ENCODE measurements around the gene OLR1. TPM values are rescaled to one million over a fixed set of nuclear protein-coding genes. Genes with fewer than 3 reads are reported as not detected.
A peak's percentile ranks its signal among the peaks of the same experiment; 100 is the strongest.

OLR1 gene
- total and polyA plus RNA-seq, 8 donors = 0.70 to 63.6 (median 1.0) TPM

DNA sequence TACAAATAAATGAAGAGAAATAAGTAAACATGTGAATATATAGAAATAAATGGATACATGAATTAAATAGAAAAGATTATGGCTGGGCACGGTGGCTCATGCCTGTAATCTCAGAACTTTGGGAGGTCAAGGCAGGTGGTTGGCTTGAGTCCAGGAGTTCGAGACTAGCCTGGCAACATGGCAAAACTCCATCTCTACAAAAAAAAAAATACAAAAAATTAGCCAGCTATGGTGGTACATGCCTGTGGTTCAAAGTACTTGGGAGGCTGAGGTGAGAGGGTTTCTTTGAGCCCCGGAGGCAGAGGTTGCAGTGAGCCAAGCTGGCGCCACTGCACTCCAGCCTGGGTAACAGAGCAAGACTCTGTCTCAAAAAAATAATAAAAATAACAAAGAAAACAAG, 36.8 kb downstream of the OLR1 start:
- Histone ChIP-seq H3K36me3 (no peaks in the 10 kb centered on the region), H3K4me1 (peaks cover 0 to 31% of the 10 kb centered on the region in 2 donors), H3K9me3 (no peaks in the 10 kb centered on the region), H3K4me3 (no peak overlapping the region), H3K27me3 (no peaks in the 10 kb centered on the region), H3K27ac (no peak overlapping the region)
- ATAC-seq = no peak
- TF ChIP-seq, protein P1, sequence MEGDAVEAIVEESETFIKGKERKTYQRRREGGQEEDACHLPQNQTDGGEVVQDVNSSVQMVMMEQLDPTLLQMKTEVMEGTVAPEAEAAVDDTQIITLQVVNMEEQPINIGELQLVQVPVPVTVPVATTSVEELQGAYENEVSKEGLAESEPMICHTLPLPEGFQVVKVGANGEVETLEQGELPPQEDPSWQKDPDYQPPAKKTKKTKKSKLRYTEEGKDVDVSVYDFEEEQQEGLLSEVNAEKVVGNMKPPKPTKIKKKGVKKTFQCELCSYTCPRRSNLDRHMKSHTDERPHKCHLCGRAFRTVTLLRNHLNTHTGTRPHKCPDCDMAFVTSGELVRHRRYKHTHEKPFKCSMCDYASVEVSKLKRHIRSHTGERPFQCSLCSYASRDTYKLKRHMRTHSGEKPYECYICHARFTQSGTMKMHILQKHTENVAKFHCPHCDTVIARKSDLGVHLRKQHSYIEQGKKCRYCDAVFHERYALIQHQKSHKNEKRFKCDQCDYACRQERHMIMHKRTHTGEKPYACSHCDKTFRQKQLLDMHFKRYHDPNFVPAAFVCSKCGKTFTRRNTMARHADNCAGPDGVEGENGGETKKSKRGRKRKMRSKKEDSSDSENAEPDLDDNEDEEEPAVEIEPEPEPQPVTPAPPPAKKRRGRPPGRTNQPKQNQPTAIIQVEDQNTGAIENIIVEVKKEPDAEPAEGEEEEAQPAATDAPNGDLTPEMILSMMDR (IDR thresholded peaks at IDR 0.05) = no peak
- intact Hi-C loops (cut with DNase I) = no loop called here
- no peak for DNase-seq

- ATAC-seq (no peak), DNase-seq (no peak)
- H3K4me3 ChIP-seq = no peak overlapping the region
- H3K9me3 ChIP-seq = no peaks in the 10 kb centered on the region
- TF ChIP-seq, protein P1 (IDR thresholded peaks at IDR 0.05) = no peak
- intact Hi-C loops (cut with DNase I) = no loop called here
- H3K36me3 ChIP-seq = no peaks in the 10 kb centered on the region
- H3K4me1 ChIP-seq = peaks cover 0 to 24% of the 10 kb centered on the region in 2 donors
- no peak overlapping the region for H3K27ac ChIP-seq
- H3K27me3 ChIP-seq = no peaks in the 10 kb centered on the region
These were observed 39.0 kb downstream of the OLR1 start for GRCh38 chr12:10132850-10133370.

- intact Hi-C loops (cut with DNase I) = no loop called here
- H3K4me3 ChIP-seq = no peak overlapping the region
- TF ChIP-seq, protein P1 (IDR thresholded peaks at IDR 0.05) = no peak
- ATAC-seq (peak; percentile 13), DNase-seq (no peak)
- H3K36me3 ChIP-seq = no peaks in the 10 kb centered on the region
- peaks cover 0 to 32% of the 10 kb centered on the region in 2 donors for H3K4me1 ChIP-seq
- H3K27me3 ChIP-seq = no peaks in the 10 kb centered on the region
- peak overlapping the region; percentile 45 to 95 for H3K27ac ChIP-seq
- no peaks in the 10 kb centered on the region for H3K9me3 ChIP-seq
These were observed 40.7 kb downstream of the OLR1 start for GRCh38 chr12:10131111-10131690.

- ATAC-seq (peak; percentile 58), DNase-seq (no peak)
- peak within 1 kb of the TSS; percentile 45 to 95 for H3K27ac ChIP-seq
- H3K9me3 ChIP-seq = no peaks in the 10 kb centered on the region
- no peaks in the 10 kb centered on the region for H3K27me3 ChIP-seq
- intact Hi-C loops (cut with DNase I) = no loop called here
- H3K4me1 ChIP-seq = peaks cover 0 to 32% of the 10 kb centered on the region in 2 donors
- peaks cover 0 to under 1% of the 10 kb centered on the region in 2 donors for H3K36me3 ChIP-seq
- peak within 1 kb of the TSS; percentile 5 to 49 for H3K4me3 ChIP-seq
- TF ChIP-seq, protein P1 (IDR thresholded peaks at IDR 0.05) = no peak
These were observed 41.9 kb downstream of the OLR1 start, which contains the start of gene CLEC7A for GRCh38 chr12:10130042-10130441. Gene CLEC7A, minus strand, starts transcription at chr12:10130199. Its CDS starts 117 bp downstream, at chr12:10130082.

- Histone ChIP-seq H3K27me3 (no peaks in the 10 kb centered on the region), H3K4me1 (peaks cover 0 to 32% of the 10 kb centered on the region in 2 donors), H3K4me3 (peak overlapping the region in 1 of 2 donors; percentile 49), H3K27ac (peak overlapping the region; percentile 63 to 95), H3K36me3 (peaks cover 0 to 14% of the 10 kb centered on the region in 2 donors), H3K9me3 (no peaks in the 10 kb centered on the region)
- DNase-seq = no peak
- peak; percentile 55 for ATAC-seq
- intact Hi-C loops (cut with DNase I) = no loop called here
- TF ChIP-seq, protein P1 (IDR thresholded peaks at IDR 0.05) = no peak
These were observed 43.2 kb downstream of the OLR1 start for GRCh38 chr12:10128687-10129086.
